ENCODE data around the gene ARID4A. TPM values are rescaled to one million over a fixed set of nuclear protein-coding genes. Genes with fewer than 3 reads are reported as not detected.
"Not testable (repeated sequence)": the region's sequence is repeated elsewhere in the genome, so short reads cannot be mapped to it uniquely, and the experiment has no call there.

The ARID4A gene, protein sequence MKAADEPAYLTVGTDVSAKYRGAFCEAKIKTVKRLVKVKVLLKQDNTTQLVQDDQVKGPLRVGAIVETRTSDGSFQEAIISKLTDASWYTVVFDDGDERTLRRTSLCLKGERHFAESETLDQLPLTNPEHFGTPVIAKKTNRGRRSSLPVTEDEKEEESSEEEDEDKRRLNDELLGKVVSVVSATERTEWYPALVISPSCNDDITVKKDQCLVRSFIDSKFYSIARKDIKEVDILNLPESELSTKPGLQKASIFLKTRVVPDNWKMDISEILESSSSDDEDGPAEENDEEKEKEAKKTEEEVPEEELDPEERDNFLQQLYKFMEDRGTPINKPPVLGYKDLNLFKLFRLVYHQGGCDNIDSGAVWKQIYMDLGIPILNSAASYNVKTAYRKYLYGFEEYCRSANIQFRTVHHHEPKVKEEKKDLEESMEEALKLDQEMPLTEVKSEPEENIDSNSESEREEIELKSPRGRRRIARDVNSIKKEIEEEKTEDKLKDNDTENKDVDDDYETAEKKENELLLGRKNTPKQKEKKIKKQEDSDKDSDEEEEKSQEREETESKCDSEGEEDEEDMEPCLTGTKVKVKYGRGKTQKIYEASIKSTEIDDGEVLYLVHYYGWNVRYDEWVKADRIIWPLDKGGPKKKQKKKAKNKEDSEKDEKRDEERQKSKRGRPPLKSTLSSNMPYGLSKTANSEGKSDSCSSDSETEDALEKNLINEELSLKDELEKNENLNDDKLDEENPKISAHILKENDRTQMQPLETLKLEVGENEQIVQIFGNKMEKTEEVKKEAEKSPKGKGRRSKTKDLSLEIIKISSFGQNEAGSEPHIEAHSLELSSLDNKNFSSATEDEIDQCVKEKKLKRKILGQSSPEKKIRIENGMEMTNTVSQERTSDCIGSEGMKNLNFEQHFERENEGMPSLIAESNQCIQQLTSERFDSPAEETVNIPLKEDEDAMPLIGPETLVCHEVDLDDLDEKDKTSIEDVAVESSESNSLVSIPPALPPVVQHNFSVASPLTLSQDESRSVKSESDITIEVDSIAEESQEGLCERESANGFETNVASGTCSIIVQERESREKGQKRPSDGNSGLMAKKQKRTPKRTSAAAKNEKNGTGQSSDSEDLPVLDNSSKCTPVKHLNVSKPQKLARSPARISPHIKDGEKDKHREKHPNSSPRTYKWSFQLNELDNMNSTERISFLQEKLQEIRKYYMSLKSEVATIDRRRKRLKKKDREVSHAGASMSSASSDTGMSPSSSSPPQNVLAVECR
- 18.2 and 19.0 TPM in 2 replicates for total RNA-seq (2022)
- percentile 71 among the genes with signal in this experiment for Bru-seq, nascent RNA
- BruChase-seq, experiment 1, labeled RNA remaining after a 6-hour chase: percentile 64 among the genes with signal in this experiment
- percentile 76 among the genes with signal in this experiment for BruChase-seq, experiment 2, labeled RNA remaining after a 2-hour chase
- long read RNA-seq, full-length matches to known transcripts: 4 of 12 reads
- long read RNA-seq, partial matches to known transcripts: 3 of 12 reads
- long read RNA-seq, other reads (novel, unspliced or antisense): 5 of 12 reads

DNA sequence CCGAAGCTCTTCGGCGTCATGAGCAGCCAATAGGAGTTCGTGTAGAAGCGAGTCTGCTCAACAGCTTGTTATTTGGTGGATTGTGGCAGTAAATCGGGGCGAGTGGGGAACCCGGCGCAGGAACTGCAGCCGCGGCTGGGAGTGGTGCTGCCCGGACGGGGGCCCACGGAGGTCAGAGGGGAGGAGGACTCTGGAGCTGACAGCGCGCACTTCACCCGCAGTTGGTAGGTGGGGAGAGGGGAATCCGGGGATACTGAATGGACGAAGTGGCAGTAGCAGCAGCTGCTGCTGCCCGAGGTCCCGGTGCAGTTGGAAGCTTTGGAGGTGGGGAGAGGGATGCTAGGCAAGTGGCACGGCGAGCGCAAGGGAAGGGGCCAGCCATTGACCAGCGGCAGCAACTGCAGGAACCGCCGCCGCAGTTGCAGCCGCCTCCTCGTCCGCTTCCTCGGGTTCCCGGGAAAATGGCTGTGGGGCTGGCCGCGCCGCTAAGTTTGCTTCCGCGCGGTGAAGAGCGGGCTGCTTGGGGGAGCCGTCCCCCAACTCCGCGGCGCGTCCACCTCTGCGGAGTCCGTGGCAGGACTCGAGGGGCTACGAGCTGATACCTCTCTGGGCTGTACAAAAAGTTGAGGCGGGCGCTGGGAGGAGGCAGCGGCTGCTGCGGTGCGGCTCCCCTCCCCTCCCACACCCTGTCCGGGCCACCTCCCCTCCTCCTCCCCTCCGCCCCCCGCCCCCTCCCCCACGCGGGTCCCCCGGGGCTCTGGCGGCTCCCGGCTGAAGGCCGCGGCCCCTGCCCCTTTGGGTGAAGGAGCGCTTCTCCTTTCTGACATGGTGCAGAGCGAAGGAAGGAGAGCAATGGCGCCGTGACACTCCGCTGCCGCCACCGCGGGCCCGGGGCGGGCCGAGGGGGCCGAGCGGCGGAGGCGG is at the start of gene ARID4A:
ARID4A (plus strand) TSS at position 79 of the 924 bp plus-strand sequence. CDS start 1,300 bp downstream, outside the sequence.
- POLR2A ChIA-PET: interaction anchor here (0.6 to 5.5 kb wide), 46 partner anchors 8 to 1794 kb away, joined by 3 to 134 read pairs (median 4); partner anchors contain the start of genes ACTR10, AP5M1, EXOC5 and JKAMP
- Mint-ChIP-seq H3K4me3 (ENCODE audit: unreplicated experiment) (no peak within 1 kb of the TSS), H3K9me3 (ENCODE audit: unreplicated experiment) (no peaks in the 10 kb centered on the region), H3K36me3 (ENCODE audit: insufficient read depth, unreplicated experiment) (peaks cover 42% of the 10 kb centered on the region), H3K27me3 (ENCODE audit: insufficient read depth, unreplicated experiment) (no peaks in the 10 kb centered on the region), H3K4me1 (ENCODE audit: insufficient read depth, unreplicated experiment) (no peaks in the 10 kb centered on the region), H3K27ac (ENCODE audit: low read depth, unreplicated experiment) (peak within 1 kb of the TSS; percentile 91)
- no peak for TF ChIP-seq CTCF (IDR thresholded peaks at IDR 0.05; ENCODE audit: unreplicated experiment)
- intact Hi-C loops (cut with micrococcal nuclease): loop anchor here (2.0 to 5.0 kb wide), 2 partner anchors 54 to 64 kb away; partner anchors contain the start of gene PSMA3
- no TSS peak for BruUV-seq (replicated peaks)
- CTCF ChIA-PET: interaction anchor here (0.5 to 0.7 kb wide), 2 partner anchors 25 to 38 kb away, joined by 3 to 4 read pairs; no protein-coding TSS in a partner anchor
- DNase-seq (ENCODE audit: unreplicated experiment): no peak

GRCh38 chr14:58249611-58250010 is 48.7 kb upstream of the ARID4A start:
- TF ChIP-seq CTCF (IDR thresholded peaks at IDR 0.05; ENCODE audit: unreplicated experiment): no peak
- DNase-seq (ENCODE audit: unreplicated experiment): no peak
- intact Hi-C loops (cut with micrococcal nuclease): no loop called here
- no peaks in the 10 kb centered on the region for H3K9me3 Mint-ChIP-seq (ENCODE audit: unreplicated experiment)
- no TSS peak for BruUV-seq (replicated peaks)
- H3K4me3 Mint-ChIP-seq (ENCODE audit: unreplicated experiment): no peak overlapping the region
- CTCF ChIA-PET: interaction anchor here (1.2 kb wide), 1 partner anchor 9 kb away, joined by 4 read pairs; no protein-coding TSS in a partner anchor
- H3K27ac Mint-ChIP-seq (ENCODE audit: low read depth, unreplicated experiment): no peak overlapping the region
- POLR2A ChIA-PET: no interaction called here
- H3K27me3 Mint-ChIP-seq (ENCODE audit: insufficient read depth, unreplicated experiment): no peaks in the 10 kb centered on the region
- peaks cover 14% of the 10 kb centered on the region for H3K4me1 Mint-ChIP-seq (ENCODE audit: insufficient read depth, unreplicated experiment)
- H3K36me3 Mint-ChIP-seq (ENCODE audit: insufficient read depth, unreplicated experiment): peaks cover 76% of the 10 kb centered on the region

DNA sequence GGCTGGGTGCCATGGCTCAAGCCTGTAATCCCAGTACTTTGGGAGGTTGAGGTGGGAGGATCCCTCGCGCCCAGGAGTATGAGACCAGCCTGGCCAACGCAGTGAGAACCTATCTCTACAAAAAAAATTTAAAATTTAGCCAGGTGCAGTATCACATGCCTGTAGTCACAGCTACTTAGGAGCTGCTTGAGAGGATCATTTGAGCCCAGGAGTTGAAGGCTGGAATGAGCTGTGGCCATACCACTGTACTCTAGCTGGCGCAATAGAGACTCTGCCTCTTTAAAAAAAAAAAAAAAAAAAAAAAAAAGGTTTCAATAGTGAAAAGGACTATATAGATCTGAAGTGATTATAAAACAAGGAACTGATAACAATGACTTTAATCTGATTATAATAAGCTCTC is 40.2 kb upstream of the ARID4A start:
- H3K27me3 Mint-ChIP-seq (ENCODE audit: insufficient read depth, unreplicated experiment): no peaks in the 10 kb centered on the region
- no peak overlapping the region for H3K4me3 Mint-ChIP-seq (ENCODE audit: unreplicated experiment)
- ChIA-PET CTCF (interaction anchor here (1.4 to 1.7 kb wide), 2 partner anchors 9 to 15 kb away, joined by 4 read pairs; no protein-coding TSS in a partner anchor), POLR2A (interaction anchor here (1.0 to 1.4 kb wide), 4 partner anchors 13 to 58 kb away, joined by 3 to 15 read pairs (median 4); partner anchors contain the start of genes ACTR10 and PSMA3)
- H3K36me3 Mint-ChIP-seq (ENCODE audit: insufficient read depth, unreplicated experiment): peaks cover 95% of the 10 kb centered on the region
- intact Hi-C loops (cut with micrococcal nuclease): no loop called here
- no peak for DNase-seq (ENCODE audit: unreplicated experiment)
- TF ChIP-seq CTCF (IDR thresholded peaks at IDR 0.05; ENCODE audit: unreplicated experiment): no peak
- BruUV-seq (replicated peaks): no TSS peak
- no peaks in the 10 kb centered on the region for H3K4me1 Mint-ChIP-seq (ENCODE audit: insufficient read depth, unreplicated experiment)
- H3K9me3 Mint-ChIP-seq (ENCODE audit: unreplicated experiment): no peaks in the 10 kb centered on the region
- no peak overlapping the region for H3K27ac Mint-ChIP-seq (ENCODE audit: low read depth, unreplicated experiment)

DNA sequence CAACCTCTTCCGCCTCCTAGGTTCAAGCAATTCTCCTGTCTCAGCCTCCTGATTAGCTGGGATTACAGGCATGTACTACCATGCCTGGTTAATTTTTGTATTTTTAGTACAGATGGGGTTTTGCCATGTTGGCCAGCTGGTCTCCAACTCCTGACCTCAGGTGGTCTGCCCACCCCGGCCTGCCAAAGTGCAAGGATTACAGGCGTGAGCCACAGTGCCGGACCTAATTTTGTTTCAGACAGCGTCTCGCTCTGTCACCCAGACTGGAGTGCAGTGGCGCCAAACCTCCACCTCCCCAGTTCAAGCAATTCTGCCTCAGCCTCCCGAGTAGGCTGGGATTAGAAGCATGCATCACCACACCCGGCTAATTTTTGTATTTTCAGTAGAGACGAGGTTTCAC is 36.4 kb upstream of the ARID4A start:
- H3K4me1 Mint-ChIP-seq (ENCODE audit: insufficient read depth, unreplicated experiment); CTCF ChIA-PET; H3K4me3 Mint-ChIP-seq (ENCODE audit: unreplicated experiment); H3K9me3 Mint-ChIP-seq (ENCODE audit: unreplicated experiment); intact Hi-C loops (cut with micrococcal nuclease); H3K27me3 Mint-ChIP-seq (ENCODE audit: insufficient read depth, unreplicated experiment); BruUV-seq (replicated peaks); H3K27ac Mint-ChIP-seq (ENCODE audit: low read depth, unreplicated experiment); DNase-seq (ENCODE audit: unreplicated experiment): not testable (repeated sequence)
- peaks cover 100% of the 10 kb centered on the region for H3K36me3 Mint-ChIP-seq (ENCODE audit: insufficient read depth, unreplicated experiment)
- POLR2A ChIA-PET: interaction anchor here (1.1 to 8.6 kb wide), 6 partner anchors 9 to 35 kb away, joined by 3 to 52 read pairs (median 4); partner anchors contain the start of genes ARID4A and PSMA3
